ENCODE results near the gene SDS.

The SDS gene

GRCh38 chr12:113372371-113372770 is 31.3 kb downstream of the SDS start:
- Histone ChIP-seq H3K27me3 (replicated peaks; ENCODE audit: control insufficient read depth, insufficient read depth, low read length) (no peaks in the 10 kb centered on the region), H3K36me3 (ENCODE audit: control insufficient read depth, insufficient read depth, low read length, severe bottlenecking) (peaks cover 38% of the 10 kb centered on the region)

GRCh38 chr12:113371808-113372207 is 31.9 kb downstream of the SDS start:
- peaks cover 12% of the 10 kb centered on the region for H3K4me1 ChIP-seq (ENCODE audit: control insufficient read depth, insufficient read depth, low read length)
- no peak overlapping the region for H3K4me3 ChIP-seq (ENCODE audit: low read length)
- DNase-seq (ENCODE audit: low read depth): no peak
- H3K9me3 ChIP-seq (ENCODE audit: control insufficient read depth, low read length): peaks cover 3% of the 10 kb centered on the region
- H3K27me3 ChIP-seq (replicated peaks; ENCODE audit: control insufficient read depth, insufficient read depth, low read length): no peaks in the 10 kb centered on the region
- no peak overlapping the region for H3K9ac ChIP-seq (ENCODE audit: low read length)
- peaks cover 32% of the 10 kb centered on the region for H3K36me3 ChIP-seq (ENCODE audit: control insufficient read depth, insufficient read depth, low read length, severe bottlenecking)

More at GRCh38 chr12:113372371-113372770, 31.3 kb downstream of the SDS start:
- Histone ChIP-seq H3K9me3 (ENCODE audit: control insufficient read depth, low read length) (peaks cover 3% of the 10 kb centered on the region), H3K4me3 (ENCODE audit: low read length) (no peak overlapping the region), H3K9ac (ENCODE audit: low read length) (no peak overlapping the region), H3K4me1 (ENCODE audit: control insufficient read depth, insufficient read depth, low read length) (peaks cover 7% of the 10 kb centered on the region)
- DNase-seq (ENCODE audit: low read depth): no peak

GRCh38 chr12:113370923-113371682 is 32.6 kb downstream of the SDS start:
- H3K9me3 ChIP-seq (ENCODE audit: control insufficient read depth, low read length): peaks cover 3% of the 10 kb centered on the region
- DNase-seq (ENCODE audit: low read depth): no peak
- H3K9ac ChIP-seq (ENCODE audit: low read length): no peak overlapping the region
- H3K36me3 ChIP-seq (ENCODE audit: control insufficient read depth, insufficient read depth, low read length, severe bottlenecking): peaks cover 26% of the 10 kb centered on the region
- no peaks in the 10 kb centered on the region for H3K27me3 ChIP-seq (replicated peaks; ENCODE audit: control insufficient read depth, insufficient read depth, low read length)
- peaks cover 16% of the 10 kb centered on the region for H3K4me1 ChIP-seq (ENCODE audit: control insufficient read depth, insufficient read depth, low read length)
- H3K4me3 ChIP-seq (ENCODE audit: low read length): no peak overlapping the region

- Histone ChIP-seq H3K36me3 (ENCODE audit: control insufficient read depth, insufficient read depth, low read length, severe bottlenecking) (peaks cover 16% of the 10 kb centered on the region), H3K9me3 (ENCODE audit: control insufficient read depth, low read length) (no peaks in the 10 kb centered on the region), H3K4me3 (ENCODE audit: low read length) (no peak overlapping the region), H3K27me3 (replicated peaks; ENCODE audit: control insufficient read depth, insufficient read depth, low read length) (no peaks in the 10 kb centered on the region), H3K9ac (ENCODE audit: low read length) (no peak overlapping the region), H3K4me1 (ENCODE audit: control insufficient read depth, insufficient read depth, low read length) (peaks cover 16% of the 10 kb centered on the region)
- peak; percentile 50 for DNase-seq (ENCODE audit: low read depth)
These were observed 34.2 kb downstream of the SDS start for GRCh38 chr12:113369391-113369985.

GRCh38 chr12:113368331-113368730 is 35.4 kb downstream of the SDS start:
- Histone ChIP-seq H3K4me3 (ENCODE audit: low read length) (no peak overlapping the region), H3K9ac (ENCODE audit: low read length) (no peak overlapping the region), H3K4me1 (ENCODE audit: control insufficient read depth, insufficient read depth, low read length) (peaks cover 16% of the 10 kb centered on the region), H3K36me3 (ENCODE audit: control insufficient read depth, insufficient read depth, low read length, severe bottlenecking) (peaks cover 8% of the 10 kb centered on the region), H3K27me3 (replicated peaks; ENCODE audit: control insufficient read depth, insufficient read depth, low read length) (no peaks in the 10 kb centered on the region), H3K9me3 (ENCODE audit: control insufficient read depth, low read length) (no peaks in the 10 kb centered on the region)
- no peak for DNase-seq (ENCODE audit: low read depth)

- Histone ChIP-seq H3K4me1 (ENCODE audit: control insufficient read depth, insufficient read depth, low read length) (peaks cover 22% of the 10 kb centered on the region), H3K27me3 (replicated peaks; ENCODE audit: control insufficient read depth, insufficient read depth, low read length) (no peaks in the 10 kb centered on the region), H3K4me3 (ENCODE audit: low read length) (no peak overlapping the region), H3K36me3 (ENCODE audit: control insufficient read depth, insufficient read depth, low read length, severe bottlenecking) (no peaks in the 10 kb centered on the region), H3K9me3 (ENCODE audit: control insufficient read depth, low read length) (no peaks in the 10 kb centered on the region), H3K9ac (ENCODE audit: low read length) (no peak overlapping the region)
- DNase-seq (ENCODE audit: low read depth): peak; percentile 17
These were observed 36.9 kb downstream of the SDS start for GRCh38 chr12:113366827-113367226.

GRCh38 chr12:113365639-113366395 is 37.9 kb downstream of the SDS start:
- Histone ChIP-seq H3K9me3 (ENCODE audit: control insufficient read depth, low read length) (no peaks in the 10 kb centered on the region), H3K9ac (ENCODE audit: low read length) (no peak overlapping the region), H3K36me3 (ENCODE audit: control insufficient read depth, insufficient read depth, low read length, severe bottlenecking) (no peaks in the 10 kb centered on the region), H3K4me3 (ENCODE audit: low read length) (no peak overlapping the region), H3K4me1 (ENCODE audit: control insufficient read depth, insufficient read depth, low read length) (peaks cover 26% of the 10 kb centered on the region), H3K27me3 (replicated peaks; ENCODE audit: control insufficient read depth, insufficient read depth, low read length) (no peaks in the 10 kb centered on the region)
- DNase-seq (ENCODE audit: low read depth): no peak

GRCh38 chr12:113364698-113365097 is 39.0 kb downstream of the SDS start:
- Histone ChIP-seq H3K9ac (ENCODE audit: low read length) (no peak overlapping the region), H3K4me3 (ENCODE audit: low read length) (no peak overlapping the region), H3K36me3 (ENCODE audit: control insufficient read depth, insufficient read depth, low read length, severe bottlenecking) (no peaks in the 10 kb centered on the region), H3K4me1 (ENCODE audit: control insufficient read depth, insufficient read depth, low read length) (peaks cover 30% of the 10 kb centered on the region), H3K9me3 (ENCODE audit: control insufficient read depth, low read length) (no peaks in the 10 kb centered on the region), H3K27me3 (replicated peaks; ENCODE audit: control insufficient read depth, insufficient read depth, low read length) (no peaks in the 10 kb centered on the region)
- DNase-seq (ENCODE audit: low read depth): no peak

- peak; percentile 20 for DNase-seq (ENCODE audit: low read depth)
These were observed 41.9 kb downstream of the SDS start for GRCh38 chr12:113361574-113362370.

GRCh38 chr12:113359939-113360748 is 43.5 kb downstream of the SDS start:
- Histone ChIP-seq H3K9me3 (ENCODE audit: control insufficient read depth, low read length) (no peaks in the 10 kb centered on the region), H3K27me3 (replicated peaks; ENCODE audit: control insufficient read depth, insufficient read depth, low read length) (no peaks in the 10 kb centered on the region), H3K9ac (ENCODE audit: low read length) (peak overlapping the region; percentile 89), H3K4me1 (ENCODE audit: control insufficient read depth, insufficient read depth, low read length) (peaks cover 24% of the 10 kb centered on the region), H3K4me3 (ENCODE audit: low read length) (peak overlapping the region; percentile 92), H3K36me3 (ENCODE audit: control insufficient read depth, insufficient read depth, low read length, severe bottlenecking) (no peaks in the 10 kb centered on the region)
- DNase-seq (ENCODE audit: low read depth): peak; percentile 17

More at GRCh38 chr12:113361574-113362370, 41.9 kb downstream of the SDS start:
- H3K36me3 ChIP-seq (ENCODE audit: control insufficient read depth, insufficient read depth, low read length, severe bottlenecking): no peaks in the 10 kb centered on the region
- no peaks in the 10 kb centered on the region for H3K9me3 ChIP-seq (ENCODE audit: control insufficient read depth, low read length)
- no peaks in the 10 kb centered on the region for H3K27me3 ChIP-seq (replicated peaks; ENCODE audit: control insufficient read depth, insufficient read depth, low read length)
- H3K4me3 ChIP-seq (ENCODE audit: low read length): no peak overlapping the region
- peaks cover 28% of the 10 kb centered on the region for H3K4me1 ChIP-seq (ENCODE audit: control insufficient read depth, insufficient read depth, low read length)
- H3K9ac ChIP-seq (ENCODE audit: low read length): no peak overlapping the region
